AG10803 (cell line): ENCODE measurements around the gene LMAN1L.

Experiments
- DNase-seq: peaks from one replicate; pipeline ENCODE4 v3.0.0; 2010; ENCODE audit warnings: low read depth
- H3K4me3 ChIP-seq: 2 replicates; pipeline ENCODE4 v1.5.1; 2011; ENCODE audit warnings: mild to moderate bottlenecking, low read length, control low read depth
- TF ChIP-seq, protein P1 (sequence below): conservative IDR thresholded peaks from 2 replicates; pipeline ENCODE4 v1.5.1; 2011; ENCODE audit warnings: mild to moderate bottlenecking, low read length, control low read depth, inconsistent platforms

Gene LMAN1L

DNA sequence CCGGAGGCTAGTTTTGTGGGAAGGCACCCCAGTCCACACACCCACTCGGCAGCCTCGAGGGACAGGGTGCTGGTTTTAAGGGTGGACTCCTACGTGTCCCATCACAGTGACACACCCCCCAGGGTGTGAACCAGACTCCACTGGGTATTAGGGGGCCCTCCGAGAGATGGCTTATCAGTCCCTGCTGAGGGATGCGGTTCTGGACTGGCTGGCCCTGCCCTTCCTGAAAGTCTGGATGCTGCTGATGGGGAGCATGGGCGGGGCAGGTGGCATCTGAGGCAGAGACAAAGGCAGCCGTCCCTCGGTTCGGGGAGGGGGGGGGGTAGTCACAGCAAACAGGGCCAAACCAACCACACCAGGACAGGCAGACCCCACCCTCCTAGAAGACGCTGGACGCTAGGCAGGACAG, 31.3 kb downstream of the LMAN1L start:
- TF ChIP-seq, protein P1, sequence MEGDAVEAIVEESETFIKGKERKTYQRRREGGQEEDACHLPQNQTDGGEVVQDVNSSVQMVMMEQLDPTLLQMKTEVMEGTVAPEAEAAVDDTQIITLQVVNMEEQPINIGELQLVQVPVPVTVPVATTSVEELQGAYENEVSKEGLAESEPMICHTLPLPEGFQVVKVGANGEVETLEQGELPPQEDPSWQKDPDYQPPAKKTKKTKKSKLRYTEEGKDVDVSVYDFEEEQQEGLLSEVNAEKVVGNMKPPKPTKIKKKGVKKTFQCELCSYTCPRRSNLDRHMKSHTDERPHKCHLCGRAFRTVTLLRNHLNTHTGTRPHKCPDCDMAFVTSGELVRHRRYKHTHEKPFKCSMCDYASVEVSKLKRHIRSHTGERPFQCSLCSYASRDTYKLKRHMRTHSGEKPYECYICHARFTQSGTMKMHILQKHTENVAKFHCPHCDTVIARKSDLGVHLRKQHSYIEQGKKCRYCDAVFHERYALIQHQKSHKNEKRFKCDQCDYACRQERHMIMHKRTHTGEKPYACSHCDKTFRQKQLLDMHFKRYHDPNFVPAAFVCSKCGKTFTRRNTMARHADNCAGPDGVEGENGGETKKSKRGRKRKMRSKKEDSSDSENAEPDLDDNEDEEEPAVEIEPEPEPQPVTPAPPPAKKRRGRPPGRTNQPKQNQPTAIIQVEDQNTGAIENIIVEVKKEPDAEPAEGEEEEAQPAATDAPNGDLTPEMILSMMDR, result no peak
- DNase-seq, result no peak
- no peak overlapping the region for H3K4me3 ChIP-seq

DNA sequence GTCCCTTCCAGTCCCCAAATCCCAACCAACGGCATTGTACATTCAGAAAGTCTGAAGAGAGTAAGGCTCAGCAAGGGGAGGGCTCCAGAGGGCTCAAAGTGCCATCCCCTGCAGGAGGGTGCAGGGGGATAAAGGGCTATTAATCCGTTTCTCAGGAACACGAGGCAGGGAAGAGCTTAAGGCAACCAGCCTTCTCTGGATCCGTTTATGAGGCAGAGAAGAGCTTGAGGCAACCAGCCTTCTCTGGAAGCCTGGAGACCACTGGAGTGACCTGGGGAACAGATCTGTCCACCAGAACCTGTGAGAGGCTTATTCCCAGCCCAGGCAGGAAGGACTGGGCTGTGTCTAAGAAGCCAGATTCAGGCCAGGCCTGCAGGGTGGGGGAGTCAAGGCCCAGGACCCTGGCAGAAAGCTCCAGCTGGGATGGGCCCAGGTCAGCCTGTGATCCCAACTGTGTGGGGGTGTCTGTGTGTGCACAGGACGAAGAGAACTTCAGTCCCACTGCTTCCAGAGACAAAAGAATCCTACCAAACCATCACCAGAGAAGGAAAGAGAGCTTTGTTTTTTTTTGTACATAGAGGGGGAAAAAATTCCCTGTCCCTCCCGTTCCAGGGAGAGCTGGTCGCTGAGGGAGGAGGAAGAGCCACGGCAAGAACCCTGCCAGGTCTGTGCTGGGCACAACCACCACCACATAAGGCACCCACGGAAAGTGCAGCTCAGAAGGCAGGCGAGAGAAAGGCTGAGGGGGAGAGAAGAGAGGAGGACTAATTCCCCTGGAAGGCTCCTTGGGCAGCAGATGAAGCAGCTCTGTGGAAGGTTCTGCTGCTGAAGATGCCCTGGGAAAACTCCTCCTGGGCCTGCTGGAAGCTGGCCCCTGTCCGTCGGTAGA, 31.9 kb downstream of the LMAN1L start:
- TF ChIP-seq, protein P1, result no peak
- no peak for DNase-seq
- no peak overlapping the region for H3K4me3 ChIP-seq

DNA sequence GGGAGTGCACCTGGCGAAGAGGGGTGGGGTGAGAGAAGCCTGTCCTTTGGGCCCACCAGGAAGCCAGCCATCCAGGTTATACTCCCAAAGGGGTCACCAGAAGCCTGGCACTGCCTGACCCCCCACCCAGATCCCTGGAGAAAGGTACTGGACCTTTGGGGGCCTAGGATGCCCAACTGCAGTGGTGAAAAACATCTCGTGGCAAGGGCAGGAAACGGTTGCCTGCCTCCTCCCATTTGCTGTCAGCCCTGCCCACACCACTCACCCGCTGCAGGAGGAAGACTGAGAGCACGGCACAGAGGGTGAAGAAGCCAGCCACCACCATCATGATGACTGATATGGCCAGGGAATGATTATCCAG, 32.6 kb downstream of the LMAN1L start:
- H3K4me3 ChIP-seq, result no peak overlapping the region
- DNase-seq, result no peak
- TF ChIP-seq, protein P1, result no peak

DNA sequence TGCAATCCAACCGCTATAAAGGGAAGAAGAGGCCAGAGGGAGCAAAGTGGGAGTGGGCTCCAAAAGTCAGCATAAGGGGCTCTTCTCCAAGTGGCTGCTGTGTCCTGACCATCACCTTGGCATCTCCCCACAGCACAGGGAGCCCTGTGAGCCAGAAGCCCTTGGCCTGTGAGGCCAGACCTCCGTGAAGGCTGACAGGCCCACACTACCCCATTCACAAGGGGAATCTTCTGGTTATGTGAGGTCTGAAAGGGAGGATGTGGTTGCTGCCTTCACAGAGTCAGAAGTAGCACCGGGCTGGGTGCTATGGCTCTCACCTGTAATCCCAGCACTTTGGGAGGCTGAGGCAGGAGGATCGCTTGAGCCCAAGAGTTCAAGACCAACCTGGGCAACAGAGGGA, 32.9 kb downstream of the LMAN1L start:
- TF ChIP-seq, protein P1, result no peak
- no peak for DNase-seq
- no peak overlapping the region for H3K4me3 ChIP-seq

DNA sequence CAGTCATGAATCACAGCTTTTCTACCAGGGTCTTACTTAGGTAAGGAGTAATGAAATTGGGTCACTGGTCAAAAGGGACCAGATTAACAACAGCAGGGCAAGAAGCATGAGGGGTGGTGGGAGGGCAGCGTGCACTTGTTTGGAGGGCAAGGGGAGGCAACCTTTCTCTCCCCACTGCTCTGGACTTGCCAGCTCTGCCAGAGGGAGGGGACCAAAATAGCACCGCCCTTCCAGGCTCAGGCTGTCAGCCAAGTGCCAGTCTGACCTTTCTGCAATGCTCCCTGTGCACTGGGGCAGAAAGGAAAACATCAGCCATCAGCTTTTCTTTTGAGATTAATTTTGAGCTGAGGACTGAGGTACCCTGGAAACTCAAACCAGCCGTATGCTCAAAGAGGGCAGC, 34.8 kb downstream of the LMAN1L start:
- no peak for DNase-seq
- TF ChIP-seq, protein P1, result no peak
- H3K4me3 ChIP-seq, result no peak overlapping the region

DNA sequence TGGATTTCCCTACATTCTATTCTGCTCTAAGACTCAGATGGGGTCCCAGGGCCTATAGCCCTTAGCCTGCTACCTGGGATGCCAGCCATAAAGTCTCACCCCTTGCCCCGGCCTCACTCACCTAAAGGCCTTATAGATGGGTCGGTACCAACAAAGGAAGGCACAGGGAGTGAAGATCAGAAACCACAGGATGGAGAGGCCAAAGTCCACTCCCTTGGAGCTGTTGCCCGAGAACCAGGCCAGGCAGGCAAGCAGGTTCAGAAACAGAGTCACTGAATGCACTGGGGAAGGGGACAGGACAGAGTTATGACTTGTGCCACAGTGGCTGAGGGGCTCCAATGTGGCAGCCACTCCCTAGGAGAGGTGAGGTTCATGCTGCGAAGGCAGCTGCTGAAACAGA, 37.8 kb downstream of the LMAN1L start:
- no peak overlapping the region for H3K4me3 ChIP-seq
- TF ChIP-seq, protein P1, result no peak
- no peak for DNase-seq

DNA sequence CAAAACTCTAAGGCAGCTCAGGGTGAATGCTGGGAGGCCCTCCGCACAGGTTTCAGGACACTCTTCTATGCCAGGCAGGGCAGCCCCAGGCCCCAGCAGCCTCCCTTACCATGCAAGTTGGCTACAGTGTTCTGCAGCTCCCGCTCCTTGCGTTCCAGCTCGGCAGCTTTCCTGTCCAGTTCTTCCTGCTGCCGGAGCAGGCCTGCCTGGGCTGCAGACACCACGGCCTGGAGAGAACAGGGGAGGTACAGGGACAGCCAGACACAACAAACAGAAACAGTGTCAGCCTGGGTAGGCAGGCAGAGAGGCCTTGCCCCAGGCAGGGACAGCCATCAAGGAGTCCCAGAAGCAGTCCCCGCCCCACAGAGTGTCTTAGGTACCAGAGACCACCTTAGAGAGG, 39.3 kb downstream of the LMAN1L start:
- TF ChIP-seq, protein P1, result no peak
- no peak for DNase-seq

More for the DNA sequence above, 39.3 kb downstream of the LMAN1L start:
- no peak overlapping the region for H3K4me3 ChIP-seq
